B cell (primary cell): ENCODE results near the gene UGT1A7. TPM values are rescaled to one million over a fixed set of nuclear protein-coding genes. Genes with fewer than 3 reads are reported as not detected.

ENCODE experiments used
- ATAC-seq: fragments of 200-7000 bp; cut with Tn5 transposase; one replicate; pipeline ENCODE4 v1.10.0; 2021; ENCODE audit warnings: low read depth, mild to moderate bottlenecking, moderate number of reproducible peaks, moderate library complexity
- CTCF ChIA-PET: fragments of 350-600 bp; sonication (Branson Sonifier 250); formaldehyde crosslinking; loops from one replicate; lab custom pipeline; 2021; ENCODE audit warnings: antibody characterized with exemption, inconsistent platforms; lab: Charles Lee
- POLR2A ChIA-PET: fragments of 350-600 bp; sonication (Branson Sonifier 250); formaldehyde crosslinking; loops from one replicate; lab custom pipeline; 2021; ENCODE audit warnings: antibody characterized with exemption; lab: Charles Lee
- DNase-seq: peaks from one replicate; pipeline ENCODE4 v3.0.0; 2013
- H2AFZ ChIP-seq: 2 replicates; pipeline ENCODE4 v1.6.1; 2012; ENCODE audit warnings: mild to moderate bottlenecking, low read depth, low read length; ENCODE audit not compliant: insufficient read depth, poor library complexity, severe bottlenecking
- H3K27ac ChIP-seq, 2 donors: 1 replicate in 1 of 2; 2 replicates in 1 of 2; pipeline ENCODE4 v1.5.1; 2012 to 2013; ENCODE audit warnings: low read length in 2 of 2, mild to moderate bottlenecking in 2 of 2, moderate library complexity in 1 of 2
- H3K27me3 ChIP-seq, 4 experiments: fragments of 200-600 bp in 1 of 4; sonication (generic) in 1 of 4; replicated peaks in 1 of 4; 1 replicate in 2 of 4; 2 replicates in 2 of 4; pipeline versions ENCODE4 v1.6.1 to v1.7.0; 2013 to 2016; ENCODE audit warnings: low read length in 3 of 4, mild to moderate bottlenecking in 2 of 4, mixed read lengths in 1 of 4, moderate library complexity in 1 of 4; ENCODE audit not compliant: insufficient read depth in 4 of 4, control insufficient read depth in 3 of 4; ENCODE audit errors: control extremely low read depth in 1 of 4
- H3K36me3 ChIP-seq, 2 experiments: replicated peaks in 1 of 2; 1 replicate in 1 of 2; 2 replicates in 1 of 2; pipeline versions ENCODE4 v1.6.1 to v1.7.1; 2013; ENCODE audit warnings: low read length in 1 of 2; ENCODE audit not compliant: insufficient read depth in 2 of 2, control insufficient read depth in 1 of 2; ENCODE audit errors: control extremely low read depth in 1 of 2, extremely low read depth in 1 of 2
- H3K4me1 ChIP-seq, 2 donors: fragments of 200-600 bp in 1 of 2; sonication (generic) in 1 of 2; 1 replicate in 1 of 2; 2 replicates in 1 of 2; pipeline versions ENCODE4 v1.5.1 to v1.6.1; 2013 to 2017; ENCODE audit warnings: low read length in 2 of 2; ENCODE audit not compliant: control insufficient read depth in 2 of 2, insufficient read depth in 2 of 2
- H3K4me2 ChIP-seq: replicated peaks from 2 replicates; pipeline ENCODE3; 2012; ENCODE audit warnings: mild to moderate bottlenecking, low read depth, low read length; ENCODE audit not compliant: poor library complexity, severe bottlenecking
- H3K4me3 ChIP-seq, 5 experiments: fragments of 200-600 bp in 1 of 5; sonication (generic) in 1 of 5; 1 replicate in 3 of 5; 2 replicates in 2 of 5; pipeline versions ENCODE4 v1.5.1 to v1.7.0; 2011 to 2016; ENCODE audit warnings: low read length in 4 of 5, mild to moderate bottlenecking in 4 of 5, low read depth in 2 of 5, control low read depth in 1 of 5, moderate library complexity in 1 of 5; ENCODE audit not compliant: insufficient read depth in 1 of 5; ENCODE audit errors: control extremely low read depth in 1 of 5, extremely low read depth in 1 of 5
- H3K79me2 ChIP-seq: fragments of 200-600 bp; sonication (generic); one replicate; pipeline ENCODE4 v1.6.0; 2016; ENCODE audit warnings: low read length; ENCODE audit not compliant: control insufficient read depth, insufficient read depth
- H3K9ac ChIP-seq: fragments of 200-600 bp; sonication (generic); 2 replicates; pipeline ENCODE4 v1.6.1; 2017; ENCODE audit warnings: mild to moderate bottlenecking, low read length, moderate library complexity
- H3K9me3 ChIP-seq, 3 donors: one replicate each; pipeline versions ENCODE4 v1.6.1 to v1.7.1; 2013; ENCODE audit warnings: low read length in 2 of 3; ENCODE audit not compliant: control insufficient read depth in 2 of 3, insufficient read depth in 1 of 3; ENCODE audit errors: control extremely low read depth in 1 of 3
- H4K20me1 ChIP-seq: 2 replicates; pipeline ENCODE4 v1.6.0; 2012; ENCODE audit warnings: mild to moderate bottlenecking, low read length; ENCODE audit not compliant: insufficient read depth, control insufficient read depth, poor library complexity, severe bottlenecking
- H3K27ac Mint-ChIP-seq: one replicate; pipeline ENCODE4 v1.8.0; 2021; ENCODE audit warnings: mixed read lengths
- H3K27me3 Mint-ChIP-seq: one replicate; pipeline ENCODE4 v1.8.0; 2021; ENCODE audit warnings: mixed read lengths
- H3K4me1 Mint-ChIP-seq: one replicate; pipeline ENCODE4 v1.8.0; 2021; ENCODE audit warnings: mixed read lengths
- H3K4me3 Mint-ChIP-seq: one replicate; pipeline ENCODE4 v1.8.0; 2021; ENCODE audit warnings: mixed read lengths
- H3K9me3 Mint-ChIP-seq: one replicate; pipeline ENCODE4 v1.8.0; 2022; ENCODE audit warnings: mixed read lengths; ENCODE audit not compliant: insufficient read depth
- EZH2 ChIP-seq: IDR thresholded peaks from 2 replicates; pipeline ENCODE4 v1.6.1; 2012; ENCODE audit warnings: borderline replicate concordance, low read depth, mild to moderate bottlenecking, moderate library complexity, low read length; ENCODE audit not compliant: insufficient read depth, poor library complexity, severe bottlenecking
- WGBS: methylation state at CpG from one replicate; pipeline ENCODE4 v1.1.5; 2013; ENCODE audit warnings: missing lambda C conversion rate; ENCODE audit not compliant: insufficient coverage; 5-methylcytosine and 5-hydroxymethylcytosine counted together
- intact Hi-C: fragments of 100-400 bp; cut with micrococcal nuclease; formaldehyde crosslinking; loops from one replicate; pipeline ENCODE4 v1.10.0; 2022
- polyA plus RNA-seq: library from polyadenylated mRNA; depleted of rRNA; stranded (reverse); fragments of >200 nt; gene quantifications from 2 replicates; pipeline ENCODE4 v1.2.3, GENCODE V29; 2012
- total RNA-seq, 2 donors: library from RNA; stranded (reverse); fragments of 120-200 nt in 1 of 2; gene quantifications; 1 replicate in 1 of 2; 2 replicates in 1 of 2; pipeline versions ENCODE4 v1.2.3 to v1.2.4, GENCODE V29; 2013 to 2022
- TF ChIP-seq, protein P1 (sequence below): fragments of 200-600 bp; IDR thresholded peaks from one replicate; pipeline ENCODE4 v1.8.0; 2022; ENCODE audit warnings: antibody characterized with exemption, mild to moderate bottlenecking

UGT1A7 gene
- total and polyA plus RNA-seq, 2 donors (not counting 1 experiment from before 2014, with no cell fraction given), result not detected

- Mint-ChIP-seq H3K4me3 (no peak overlapping the region), H3K27me3 (peaks cover 44% of the 10 kb centered on the region), H3K27ac (no peak overlapping the region), H3K9me3 (peaks cover 2% of the 10 kb centered on the region), H3K4me1 (no peaks in the 10 kb centered on the region)
- Histone ChIP-seq H3K9me3 (no peaks in the 10 kb centered on the region), H3K4me1 (no peaks in the 10 kb centered on the region), H3K9ac (no peak overlapping the region), H3K27me3 (peaks cover 0 to 4% (median 0%) of the 10 kb centered on the region in 4 experiments), H3K4me3 (no peak overlapping the region), H2AFZ (no peak overlapping the region), H4K20me1 (no peaks in the 10 kb centered on the region), H3K36me3 (no peaks in the 10 kb centered on the region), H3K79me2 (no peaks in the 10 kb centered on the region), H3K4me2 (no peak overlapping the region), H3K27ac (no peak overlapping the region)
- ChIA-PET POLR2A (no interaction called here), CTCF (interaction anchor here (0.8 kb wide), 1 partner anchor 692 kb away, joined by 3 read pairs; no protein-coding TSS in a partner anchor)
- intact Hi-C loops, result no loop called here
- WGBS, result 79% methylated on average over 4 of the region's 4 CpGs
- TF ChIP-seq, protein P1, sequence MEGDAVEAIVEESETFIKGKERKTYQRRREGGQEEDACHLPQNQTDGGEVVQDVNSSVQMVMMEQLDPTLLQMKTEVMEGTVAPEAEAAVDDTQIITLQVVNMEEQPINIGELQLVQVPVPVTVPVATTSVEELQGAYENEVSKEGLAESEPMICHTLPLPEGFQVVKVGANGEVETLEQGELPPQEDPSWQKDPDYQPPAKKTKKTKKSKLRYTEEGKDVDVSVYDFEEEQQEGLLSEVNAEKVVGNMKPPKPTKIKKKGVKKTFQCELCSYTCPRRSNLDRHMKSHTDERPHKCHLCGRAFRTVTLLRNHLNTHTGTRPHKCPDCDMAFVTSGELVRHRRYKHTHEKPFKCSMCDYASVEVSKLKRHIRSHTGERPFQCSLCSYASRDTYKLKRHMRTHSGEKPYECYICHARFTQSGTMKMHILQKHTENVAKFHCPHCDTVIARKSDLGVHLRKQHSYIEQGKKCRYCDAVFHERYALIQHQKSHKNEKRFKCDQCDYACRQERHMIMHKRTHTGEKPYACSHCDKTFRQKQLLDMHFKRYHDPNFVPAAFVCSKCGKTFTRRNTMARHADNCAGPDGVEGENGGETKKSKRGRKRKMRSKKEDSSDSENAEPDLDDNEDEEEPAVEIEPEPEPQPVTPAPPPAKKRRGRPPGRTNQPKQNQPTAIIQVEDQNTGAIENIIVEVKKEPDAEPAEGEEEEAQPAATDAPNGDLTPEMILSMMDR, result no peak
- TF ChIP-seq EZH2, result no peak
- DNase-seq, result no peak
- no peak for ATAC-seq
Measured at GRCh38 chr2:233768076-233768475, 86.4 kb downstream of the UGT1A7 start.

DNA sequence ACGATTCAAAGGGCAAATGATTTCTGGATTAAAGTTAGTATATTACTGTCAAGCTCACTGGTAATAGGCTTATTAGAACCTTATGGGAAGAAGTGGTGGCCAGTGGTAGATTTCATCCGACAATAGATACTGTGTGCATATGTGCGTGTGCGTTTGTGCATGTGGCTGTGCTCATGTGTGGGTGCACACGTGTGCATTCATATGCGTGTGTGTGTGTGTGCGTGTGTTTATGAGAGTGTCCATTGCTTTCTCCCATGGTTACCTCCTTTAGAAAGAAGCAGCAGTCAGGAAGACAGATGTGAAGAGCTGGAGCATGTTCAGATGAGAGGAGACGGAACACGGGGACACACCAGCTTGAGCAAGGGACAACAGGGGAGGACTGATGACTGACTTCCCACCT lies 87.6 kb downstream of the UGT1A7 start:
- no peaks in the 10 kb centered on the region for H3K79me2 ChIP-seq

More for the DNA sequence above, 87.6 kb downstream of the UGT1A7 start:
- Histone ChIP-seq H3K27me3 (peaks cover 0 to 3% (median 0%) of the 10 kb centered on the region in 4 experiments), H3K9ac (no peak overlapping the region), H3K27ac (no peak overlapping the region), H3K4me3 (no peak overlapping the region), H2AFZ (no peak overlapping the region), H3K36me3 (no peaks in the 10 kb centered on the region), H3K4me1 (no peaks in the 10 kb centered on the region), H3K9me3 (no peaks in the 10 kb centered on the region), H3K4me2 (no peak overlapping the region), H4K20me1 (no peaks in the 10 kb centered on the region)
- ATAC-seq (no peak), DNase-seq (no peak)
- WGBS, result 93% methylated on average over 9 of the region's 9 CpGs
- Mint-ChIP-seq H3K9me3 (peaks cover 2% of the 10 kb centered on the region), H3K27ac (no peak overlapping the region), H3K4me3 (no peak overlapping the region), H3K4me1 (no peaks in the 10 kb centered on the region), H3K27me3 (peaks cover 33% of the 10 kb centered on the region)
- TF ChIP-seq EZH2, result no peak
- TF ChIP-seq, protein P1, result no peak
- POLR2A ChIA-PET, result no interaction called here
- intact Hi-C loops, result no loop called here
- CTCF ChIA-PET, result no interaction called here
